8988T (cell line): ENCODE data around the gene FGF12.
"Not testable (repeated sequence)": the region's sequence is repeated elsewhere in the genome, so short reads cannot be mapped to it uniquely, and the experiment has no call there.

Experiments
- DNase-seq: peaks from one replicate; pipeline ENCODE4 v3.0.0; 2011

Gene FGF12

GRCh38 chr3:192727032-192727847, at the start of gene FGF12:
Gene FGF12, minus strand, starts transcription at chr3:192727541.
- DNase-seq = peak; percentile 26

GRCh38 chr3:192774341-192774740, 47.0 kb upstream of the FGF12 start:
- not testable (repeated sequence) for DNase-seq

- DNase-seq = no peak
These were observed 45.0 kb upstream of the FGF12 start for GRCh38 chr3:192772240-192772894.

DNA sequence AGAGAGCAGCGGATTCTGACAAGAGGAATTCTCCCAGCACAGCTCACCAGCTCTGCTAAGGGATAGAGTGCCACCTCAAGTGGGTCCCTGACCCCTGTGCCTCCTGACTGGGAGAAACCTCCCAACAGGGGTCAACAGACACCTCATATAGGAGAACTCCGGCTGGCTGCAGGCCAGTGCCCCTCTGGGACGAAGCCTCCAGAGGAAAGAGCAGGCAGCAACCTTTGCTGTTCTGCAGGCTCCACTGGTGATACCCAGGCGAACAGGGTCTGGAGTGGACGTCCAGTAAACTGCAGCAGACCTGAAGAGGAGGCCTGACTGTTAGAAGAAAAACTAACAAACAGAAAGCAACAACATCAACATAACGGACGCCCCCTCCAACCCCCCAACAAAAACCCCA, 31.3 kb upstream of the FGF12 start:
- DNase-seq = no peak

GRCh38 chr3:192751148-192751547, 23.8 kb upstream of the FGF12 start:
- no peak for DNase-seq

DNA sequence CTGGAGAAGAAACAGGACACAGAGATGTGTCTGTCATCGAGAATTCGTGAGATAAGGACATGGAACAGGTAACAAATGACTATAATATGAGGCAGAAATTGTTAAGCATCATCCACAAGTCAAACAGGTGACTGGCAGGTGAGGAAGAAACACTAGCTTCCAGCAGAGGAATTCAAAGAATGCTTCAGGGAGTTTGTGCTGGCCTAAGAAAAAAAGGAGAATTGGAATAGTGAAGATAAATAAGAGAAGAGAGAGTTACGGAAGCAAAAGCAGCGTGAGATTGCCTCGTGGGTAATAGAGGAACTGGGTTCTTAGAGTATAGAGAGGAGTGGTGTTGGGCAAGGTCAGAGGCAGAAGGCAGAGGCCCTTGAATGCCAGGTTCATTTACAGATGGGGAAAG, 22.9 kb upstream of the FGF12 start:
- no peak for DNase-seq

DNA sequence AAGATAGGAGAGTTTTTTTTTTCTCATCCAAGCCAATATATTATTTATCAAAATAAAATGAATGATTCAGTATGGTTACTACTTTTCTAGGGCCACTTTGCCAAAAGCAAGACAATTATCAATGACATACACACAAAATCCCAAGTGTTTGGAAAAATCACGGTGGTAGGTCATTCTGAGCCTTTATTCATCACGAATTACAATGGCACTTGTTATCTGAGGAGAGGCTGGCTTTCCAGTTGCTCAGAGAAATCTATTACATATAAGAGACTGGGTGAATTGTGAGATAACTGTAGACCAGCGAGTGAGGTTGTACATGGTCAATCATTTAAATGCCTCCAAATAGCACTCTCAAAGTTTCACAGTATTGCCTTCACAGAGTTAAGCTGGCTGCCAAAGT, 20.4 kb upstream of the FGF12 start:
- no peak for DNase-seq

DNA sequence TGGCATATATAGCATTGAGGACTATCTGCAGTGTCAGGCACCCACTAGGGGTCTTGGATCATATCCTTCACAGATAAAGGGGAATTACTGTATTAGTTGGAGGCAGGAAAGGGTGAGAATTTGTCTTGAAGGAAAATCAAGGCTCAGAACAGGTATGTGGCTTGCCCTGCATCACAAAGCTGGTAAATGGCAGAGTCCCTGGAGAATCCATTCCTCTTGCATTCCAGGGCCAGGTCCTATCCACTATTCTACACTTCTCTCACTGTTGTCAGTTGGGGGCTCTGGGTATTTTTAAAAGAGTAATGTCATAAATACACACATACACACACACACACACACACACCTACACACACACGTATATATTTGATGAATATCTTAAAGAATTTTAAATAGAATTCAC, 19.8 kb upstream of the FGF12 start:
- no peak for DNase-seq

DNA sequence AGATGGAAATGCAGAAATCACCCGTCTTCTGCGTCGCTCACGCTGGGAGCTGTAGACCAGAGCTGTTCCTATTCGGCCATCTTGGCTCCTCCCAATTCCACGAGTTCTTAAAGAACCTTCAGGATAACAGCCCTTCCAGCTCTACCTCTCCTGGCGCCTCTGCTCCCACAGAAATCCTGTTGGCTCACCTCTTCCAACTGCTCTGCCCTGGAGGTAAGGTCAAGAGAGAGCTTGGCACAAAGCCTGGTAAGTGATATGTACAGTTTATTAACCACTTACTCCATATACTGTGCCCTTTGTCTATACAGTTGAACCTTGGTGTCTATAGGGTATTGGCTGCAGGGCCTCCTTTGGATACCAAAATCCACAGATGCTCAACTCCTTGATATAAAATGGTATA, 17.8 kb upstream of the FGF12 start:
- DNase-seq = no peak

- not testable (repeated sequence) for DNase-seq
These were observed 17.3 kb upstream of the FGF12 start for GRCh38 chr3:192744604-192745003.

DNA sequence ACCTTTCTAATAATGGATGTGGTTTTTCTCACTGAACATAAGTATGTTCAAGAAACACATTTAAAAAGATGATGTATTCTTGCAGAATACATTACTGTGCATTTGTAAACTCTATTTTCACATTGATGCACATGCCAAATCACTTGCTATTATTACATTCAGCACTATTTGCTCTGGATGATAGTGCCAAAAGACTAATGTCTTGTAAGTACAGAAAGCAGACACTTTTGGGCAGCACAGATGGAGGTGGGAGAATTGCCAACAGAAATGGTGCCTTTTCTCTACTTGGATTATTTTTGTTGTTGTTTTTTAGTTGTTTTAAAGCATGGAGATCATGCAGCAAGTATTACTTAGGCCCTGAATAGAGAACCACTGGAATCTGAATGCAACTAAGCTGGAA, 10.2 kb upstream of the FGF12 start:
- no peak for DNase-seq

DNA sequence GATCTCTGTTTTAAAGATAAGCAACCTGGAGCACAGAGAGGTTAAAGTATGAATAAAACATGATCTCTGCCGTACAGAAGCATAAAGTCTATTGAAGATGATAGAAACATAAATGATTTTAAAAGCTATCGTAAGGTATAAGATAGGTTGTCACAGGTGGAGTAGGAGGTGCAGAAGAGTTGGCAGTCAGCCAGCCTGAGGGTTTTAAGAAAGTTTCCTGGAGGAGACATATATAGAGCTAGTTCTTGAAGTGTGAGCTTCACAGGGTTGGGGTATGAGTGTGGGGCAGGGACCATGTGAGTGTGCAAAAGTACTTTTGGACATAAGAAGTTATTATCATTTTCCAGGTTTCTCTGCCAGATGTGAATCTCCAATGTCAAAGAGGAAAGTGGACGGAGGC, 3.9 kb upstream of the FGF12 start:
- DNase-seq = no peak

DNA sequence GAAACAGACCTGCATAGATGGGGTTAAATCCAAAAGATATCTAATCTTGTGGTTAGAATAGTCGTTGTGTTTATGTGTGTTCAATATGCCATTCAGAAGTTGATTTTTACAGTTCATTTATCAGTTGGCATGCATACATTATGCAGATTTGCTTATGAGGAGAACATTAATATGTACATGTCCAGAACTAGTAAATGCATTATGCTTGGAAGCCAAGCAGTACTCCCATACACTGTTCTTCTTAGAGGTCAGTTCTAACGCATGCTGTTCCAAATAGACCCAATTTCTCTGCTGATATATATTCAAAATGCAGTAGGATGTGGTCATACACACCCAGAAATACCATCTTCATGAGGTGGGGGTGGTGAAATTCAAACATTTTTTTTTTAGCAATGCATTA, 956 bp downstream of the FGF12 start:
- no peak for DNase-seq

- no peak for DNase-seq
These were observed 7.4 kb downstream of the FGF12 start for GRCh38 chr3:192719964-192720363.

- no peak for DNase-seq
These were observed 9.2 kb downstream of the FGF12 start for GRCh38 chr3:192718156-192718555.

DNA sequence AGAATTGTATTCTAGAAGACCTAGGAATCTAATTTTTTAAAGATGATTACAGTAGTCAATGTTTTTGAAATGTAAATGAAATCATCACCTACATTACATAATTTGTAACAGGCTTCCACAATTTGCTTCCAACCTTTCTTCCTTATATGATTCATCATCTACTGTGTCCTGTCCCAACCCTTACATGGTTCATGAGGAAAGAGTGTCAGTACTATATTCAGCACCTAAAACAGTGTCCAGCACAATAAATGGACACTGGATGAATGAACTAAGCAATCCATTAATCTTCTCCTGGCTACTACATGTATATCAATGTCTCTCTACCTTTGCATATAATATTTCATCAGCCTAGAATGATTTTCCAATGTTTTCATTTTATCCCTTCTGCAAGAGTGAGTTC, 12.2 kb downstream of the FGF12 start:
- DNase-seq = no peak

GRCh38 chr3:192711126-192711525, 16.2 kb downstream of the FGF12 start:
- not testable (repeated sequence) for DNase-seq

GRCh38 chr3:192710366-192710765, 17.0 kb downstream of the FGF12 start:
- DNase-seq = no peak

GRCh38 chr3:192706272-192706671, 21.1 kb downstream of the FGF12 start:
- no peak for DNase-seq

GRCh38 chr3:192700885-192701284, 26.5 kb downstream of the FGF12 start:
- no peak for DNase-seq

- no peak for DNase-seq
These were observed 30.3 kb downstream of the FGF12 start for GRCh38 chr3:192696943-192697587.

DNA sequence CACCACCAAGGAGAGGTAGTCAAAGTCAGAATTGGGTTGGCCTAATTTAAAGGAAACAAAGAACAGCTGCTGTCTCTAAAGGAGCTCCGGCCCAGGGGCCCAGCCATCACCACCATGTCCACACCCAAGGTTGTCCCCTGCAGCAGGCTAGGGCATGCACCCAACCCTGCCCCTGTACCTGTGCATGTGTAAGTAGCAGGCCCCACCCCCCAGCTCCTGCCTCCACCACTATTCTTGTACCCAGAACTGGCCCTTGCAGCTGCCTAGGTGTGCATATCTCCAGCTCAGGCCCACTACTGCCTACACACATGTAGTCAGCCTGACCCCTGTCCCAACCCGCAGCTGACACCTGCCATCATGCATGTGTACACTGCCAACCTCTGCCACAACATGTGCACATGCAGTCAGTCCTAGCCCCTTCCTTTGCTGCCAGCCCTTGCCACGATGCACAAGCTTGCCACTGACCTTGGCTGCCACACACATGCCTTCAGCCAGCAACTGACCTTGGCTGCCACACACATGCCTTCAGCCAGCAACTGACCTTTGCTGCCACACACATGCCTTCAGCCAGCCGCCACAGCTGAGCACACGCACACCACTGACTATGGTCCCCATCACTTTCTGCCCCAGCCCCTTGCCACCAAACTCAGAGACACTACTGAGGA, 39.7 kb downstream of the FGF12 start:
- DNase-seq = no peak

DNA sequence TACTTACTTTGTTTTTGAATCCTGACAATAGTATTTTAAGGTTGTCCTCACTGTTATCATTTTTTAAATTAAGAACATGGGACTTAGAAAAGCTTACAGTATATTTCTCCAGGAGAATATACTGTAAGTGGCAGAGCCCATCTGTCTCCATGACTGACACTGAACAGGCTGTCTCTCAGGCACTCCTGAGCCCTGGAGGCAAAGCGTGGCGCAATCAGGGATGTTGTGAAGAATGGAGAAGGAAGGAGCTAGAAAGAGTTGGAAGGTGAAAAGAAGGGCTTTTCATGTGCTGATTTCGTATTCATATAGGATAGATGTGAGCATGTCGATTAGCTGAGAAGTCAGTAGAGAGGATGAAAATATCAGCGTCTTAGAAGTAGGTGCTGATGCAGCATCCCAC, 41.5 kb downstream of the FGF12 start:
- no peak for DNase-seq

GRCh38 chr3:192684151-192684550, 43.2 kb downstream of the FGF12 start:
- no peak for DNase-seq
